GM19328 (cell line): Measurements from ENCODE around the gene MOB3B.
"Not testable (repeated sequence)": the region's sequence is repeated elsewhere in the genome, so short reads cannot be mapped to it uniquely, and the experiment has no call there.

Source experiments
- ATAC-seq: cut with Tn5 transposase; IDR thresholded peaks from one replicate; pipeline ENCODE4 v1.9.1; 2021; ENCODE audit warnings: mild to moderate bottlenecking, moderate library complexity; ENCODE audit not compliant: unreplicated experiment

The MOB3B gene

DNA sequence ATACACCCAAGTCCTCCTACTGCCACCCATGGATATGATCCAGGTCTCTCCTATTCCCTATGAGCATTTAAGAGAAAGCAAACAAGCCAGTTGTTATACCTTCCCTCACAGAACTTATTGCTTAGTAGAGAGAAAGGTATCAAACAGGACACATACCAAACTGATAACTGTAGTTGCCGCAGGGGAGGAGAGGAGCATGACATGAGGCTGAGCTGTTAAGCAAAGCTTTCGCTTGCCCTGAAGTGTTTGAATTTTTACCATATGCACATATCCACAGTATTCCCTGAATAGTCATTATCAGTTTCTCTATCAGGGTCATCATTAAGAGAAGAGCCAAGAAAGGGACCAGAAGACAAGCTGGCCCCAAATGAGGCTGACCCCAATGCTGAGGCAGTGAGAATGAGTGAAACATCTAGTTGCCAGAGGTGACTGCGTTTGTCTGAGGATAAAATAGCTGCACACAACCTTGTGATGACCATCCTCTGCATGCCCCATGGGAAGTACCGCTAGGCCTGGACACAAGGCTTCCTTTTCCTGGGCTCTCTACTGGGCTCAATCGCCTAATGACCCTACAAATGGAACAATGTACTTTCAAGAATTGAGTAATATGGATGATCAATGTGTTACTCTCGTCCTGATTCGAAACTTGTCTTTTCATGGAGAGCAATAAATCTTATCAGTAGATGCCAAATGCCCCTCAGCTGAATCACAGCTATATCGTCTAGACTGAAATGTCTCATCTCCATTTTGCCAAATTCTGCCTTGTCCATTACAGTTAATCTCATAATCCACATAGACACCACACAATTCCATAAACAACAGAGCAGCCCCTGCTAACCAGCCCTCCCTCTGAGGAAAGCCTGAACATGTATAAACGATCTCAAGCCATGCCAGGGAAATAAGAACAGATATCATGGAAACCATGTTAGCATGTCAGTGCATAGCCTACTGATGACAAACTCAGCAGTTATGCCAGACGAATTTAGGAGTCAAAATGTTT lies 9.8 kb downstream of the MOB3B start:
- ATAC-seq: no peak

DNA sequence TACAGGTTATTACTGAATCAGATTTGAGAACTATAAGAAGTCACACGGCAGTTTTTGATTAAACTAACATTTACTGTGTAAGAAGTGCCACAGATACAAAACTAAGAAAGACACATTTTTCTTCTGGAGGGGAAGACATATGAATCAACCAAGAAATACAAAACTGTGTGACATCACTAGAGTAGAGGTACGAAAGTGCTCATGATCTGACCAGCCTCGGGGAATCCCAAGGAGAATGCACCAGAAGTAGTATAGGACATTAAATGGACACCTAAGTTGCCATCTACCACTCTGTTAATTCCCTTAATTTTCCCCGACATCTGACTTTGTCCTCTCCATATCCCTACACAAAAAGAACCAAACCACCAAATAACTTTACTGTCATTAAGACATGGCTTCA lies 10.8 kb downstream of the MOB3B start:
- ATAC-seq: no peak

DNA sequence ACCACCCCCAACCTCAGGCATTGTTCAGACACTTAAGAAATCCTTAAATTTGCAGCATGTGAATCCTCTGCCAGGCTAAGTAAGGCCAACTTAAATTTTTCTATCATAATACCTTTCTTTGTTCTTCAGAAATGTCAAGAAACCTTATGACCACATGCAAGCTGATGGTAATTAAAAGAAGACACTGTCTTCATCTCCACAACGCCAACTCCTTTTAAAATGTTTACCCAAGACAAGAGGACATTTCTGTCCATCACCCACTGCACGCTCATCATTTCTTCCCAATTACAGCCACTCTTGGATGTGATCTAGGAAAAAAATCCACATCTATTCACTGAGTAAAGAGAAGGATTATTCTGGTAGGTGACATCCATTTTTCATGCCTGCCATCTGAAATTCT lies 11.6 kb downstream of the MOB3B start:
- no peak for ATAC-seq

DNA sequence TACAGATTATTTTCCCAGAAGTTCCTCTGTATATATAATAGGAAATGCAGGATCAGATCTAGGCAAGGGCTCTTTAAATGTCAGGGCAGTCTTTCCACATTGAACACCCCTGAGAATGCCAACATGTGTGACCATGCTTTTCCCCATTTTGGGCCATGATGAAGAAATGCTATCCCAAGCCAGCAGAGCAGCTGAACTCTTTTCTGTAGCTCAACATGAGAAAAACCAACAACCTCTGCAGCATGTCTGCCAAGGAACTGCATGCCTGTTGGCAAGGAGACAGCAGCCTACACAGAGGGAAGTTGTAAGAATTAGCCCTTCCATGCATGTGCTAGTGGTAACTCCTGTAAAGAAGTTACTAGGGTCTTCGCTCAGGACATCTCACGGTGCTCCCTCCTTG lies 15.1 kb downstream of the MOB3B start:
- ATAC-seq: no peak

DNA sequence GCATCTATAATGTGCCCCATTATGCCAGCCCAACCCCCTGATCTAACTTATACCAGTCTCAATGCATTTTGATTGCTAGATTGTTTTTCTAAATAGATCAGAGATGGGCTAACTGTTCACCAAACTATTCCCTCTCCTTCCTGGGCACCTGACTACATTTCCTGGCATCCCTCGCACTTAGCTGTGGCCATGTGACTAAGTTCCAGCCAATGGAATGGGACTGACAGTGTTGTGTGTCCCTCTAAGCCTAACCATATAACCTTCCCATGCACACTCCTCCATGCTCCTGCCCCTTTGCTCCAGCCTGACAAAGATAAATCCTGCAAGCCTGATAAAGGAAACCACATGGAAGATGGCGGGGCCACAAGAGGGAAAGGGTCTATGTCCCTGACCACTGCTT lies 17.8 kb downstream of the MOB3B start:
- no peak for ATAC-seq

DNA sequence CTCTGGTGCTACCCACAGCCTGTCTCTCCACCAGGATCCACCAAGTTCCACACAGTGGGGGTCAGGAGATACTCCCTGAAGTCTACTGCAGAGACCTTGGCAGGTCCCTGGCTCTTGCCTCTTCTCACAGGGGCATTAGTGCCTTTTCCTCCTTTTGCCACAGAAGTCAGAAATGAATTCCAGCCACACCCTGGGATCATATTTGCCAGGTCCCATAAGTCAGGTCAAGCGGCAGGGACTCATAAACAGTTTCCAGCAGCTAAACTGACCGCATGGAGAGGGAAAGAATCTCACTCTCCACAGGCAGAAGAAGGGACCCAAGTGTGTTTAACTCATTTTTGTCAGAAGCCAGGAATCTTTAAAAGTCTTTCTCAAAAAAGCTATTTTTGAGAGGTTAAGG lies 18.8 kb downstream of the MOB3B start:
- no peak for ATAC-seq

DNA sequence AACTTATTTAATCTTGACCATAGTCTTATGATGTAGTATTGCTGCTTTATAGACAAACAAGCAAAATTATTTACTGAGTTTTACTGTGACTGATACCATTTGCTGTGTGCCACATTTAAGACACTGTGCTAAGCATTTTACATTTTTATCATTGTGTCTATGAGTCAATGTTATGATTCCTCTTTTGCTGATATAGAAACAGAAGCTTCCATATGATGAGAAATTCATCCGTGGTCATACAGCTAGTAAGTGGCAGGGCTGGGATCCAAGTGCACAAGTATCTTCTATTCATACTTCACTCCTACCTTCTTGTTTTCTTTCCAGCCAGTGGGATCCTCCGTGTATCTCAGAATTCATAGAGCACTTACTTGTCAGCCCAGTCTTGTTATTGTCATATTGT lies 22.6 kb downstream of the MOB3B start:
- no peak for ATAC-seq

DNA sequence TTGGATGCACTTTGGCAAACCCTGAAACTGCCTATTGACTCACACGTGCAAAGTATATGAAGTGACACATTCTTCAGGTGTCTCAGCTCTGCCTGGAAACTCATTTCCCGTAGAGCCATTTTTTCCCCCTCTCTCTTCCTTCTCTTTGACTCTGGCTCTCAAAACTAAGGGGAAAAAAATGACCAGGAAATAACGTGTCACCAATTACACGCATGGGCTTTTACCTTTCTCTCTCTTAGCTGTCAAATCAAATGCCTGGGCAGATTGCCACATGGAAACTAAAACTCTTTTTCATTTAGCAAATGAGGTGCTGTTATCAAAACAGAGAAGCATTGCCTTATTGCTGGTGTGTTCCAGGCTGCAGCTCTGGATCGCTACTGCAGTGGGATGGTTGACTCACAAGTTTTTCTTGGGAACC lies 23.9 kb downstream of the MOB3B start:
- ATAC-seq: no peak

DNA sequence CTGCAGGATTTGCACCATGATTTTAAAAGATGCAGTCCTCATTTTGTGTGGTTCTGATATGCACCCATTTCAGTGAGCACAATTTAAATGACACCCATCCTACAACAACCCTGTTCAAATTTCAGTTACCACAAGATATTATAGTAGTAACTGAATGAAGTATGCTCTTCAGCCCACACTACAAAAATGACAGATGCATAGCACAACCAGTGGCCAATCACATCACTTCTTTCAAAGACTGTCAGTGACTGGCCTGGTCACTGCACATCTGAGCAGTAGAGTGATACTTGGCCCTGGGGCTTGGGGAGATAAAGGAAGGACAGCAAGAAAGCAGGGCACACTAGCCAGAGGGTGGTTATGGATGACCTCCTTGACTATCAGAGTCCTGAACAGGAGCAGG lies 25.4 kb downstream of the MOB3B start:
- no peak for ATAC-seq

DNA sequence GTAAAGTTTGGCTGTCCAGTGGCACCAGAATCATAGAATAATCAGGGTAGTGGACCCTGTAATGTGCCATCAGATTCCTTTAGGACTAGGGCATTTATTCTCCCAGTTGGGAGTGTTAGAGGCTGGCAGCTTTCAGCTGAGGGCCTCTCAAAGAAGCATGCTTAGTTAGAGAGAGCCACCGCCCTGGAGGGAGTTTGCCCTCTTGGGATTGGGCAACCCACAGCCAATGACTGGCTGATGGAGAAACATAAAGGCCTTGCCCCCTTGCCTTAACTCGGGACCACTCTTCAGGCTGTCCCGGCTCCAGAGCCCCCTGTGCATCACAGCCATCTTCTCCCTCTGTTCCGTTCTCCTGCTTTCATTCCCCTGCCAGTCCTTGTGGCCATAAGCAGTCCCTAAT lies 26.0 kb downstream of the MOB3B start:
- ATAC-seq: no peak

DNA sequence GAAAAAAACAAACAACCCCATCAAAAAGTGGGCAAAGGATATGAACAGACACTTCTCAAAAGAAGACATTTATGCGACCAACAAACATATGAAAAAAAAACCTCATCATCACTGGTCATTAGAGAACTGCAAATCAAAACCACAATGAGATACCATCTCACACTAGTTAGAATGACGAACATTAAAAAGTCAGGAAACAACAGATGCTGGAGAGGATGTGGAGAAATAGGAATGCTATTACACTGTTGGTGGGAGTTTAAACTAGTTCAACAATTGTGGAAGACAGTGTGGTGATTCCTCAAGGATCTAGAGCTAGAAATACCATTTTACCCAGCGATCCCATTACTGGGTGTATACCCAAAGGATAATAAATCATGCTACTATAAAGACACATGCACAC lies 28.7 kb downstream of the MOB3B start:
- ATAC-seq: not testable (repeated sequence)

DNA sequence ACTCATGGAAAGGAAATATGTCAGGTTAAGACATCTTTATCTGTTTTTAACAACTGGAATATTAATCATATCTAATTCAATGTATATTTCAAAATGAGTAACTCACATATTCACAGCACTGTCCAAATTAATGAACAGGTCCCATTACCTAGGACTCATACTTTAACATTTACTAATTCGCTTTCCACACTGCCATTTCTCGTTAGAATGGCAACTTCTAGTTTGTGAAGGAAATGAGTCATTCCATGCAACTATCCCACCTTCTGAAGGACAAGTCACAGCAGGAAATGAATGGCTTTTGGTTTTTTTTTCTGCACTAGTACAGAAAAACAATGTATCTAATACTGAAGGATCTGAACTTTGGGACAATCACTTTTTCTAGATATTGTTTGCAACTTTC lies 30.2 kb downstream of the MOB3B start:
- ATAC-seq: no peak

DNA sequence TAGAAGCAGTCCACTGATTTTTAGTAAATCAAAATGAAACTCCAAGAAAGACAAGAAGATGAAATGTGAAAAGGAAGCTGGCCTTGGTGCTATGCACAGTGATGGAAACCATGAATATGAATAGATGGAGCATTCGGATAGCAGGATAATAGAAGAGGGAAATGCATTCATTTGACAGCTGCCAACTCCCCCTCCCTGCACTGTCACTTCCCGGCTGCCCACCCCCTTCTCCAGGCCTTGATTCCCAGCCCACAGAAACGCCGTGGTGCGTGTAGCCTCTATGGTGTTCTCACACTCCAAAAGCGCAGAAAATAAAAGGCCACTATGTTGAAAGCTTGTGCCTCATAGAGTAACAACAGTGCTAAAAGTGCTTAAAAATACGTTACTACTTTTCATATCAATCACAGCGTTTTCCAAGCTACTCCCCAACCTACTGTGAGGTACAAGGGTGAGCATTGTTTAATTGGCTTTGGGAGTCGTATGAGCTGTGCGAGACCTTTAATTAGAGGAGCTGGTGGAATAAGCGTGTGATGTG lies 31.7 kb downstream of the MOB3B start:
- ATAC-seq: no peak

DNA sequence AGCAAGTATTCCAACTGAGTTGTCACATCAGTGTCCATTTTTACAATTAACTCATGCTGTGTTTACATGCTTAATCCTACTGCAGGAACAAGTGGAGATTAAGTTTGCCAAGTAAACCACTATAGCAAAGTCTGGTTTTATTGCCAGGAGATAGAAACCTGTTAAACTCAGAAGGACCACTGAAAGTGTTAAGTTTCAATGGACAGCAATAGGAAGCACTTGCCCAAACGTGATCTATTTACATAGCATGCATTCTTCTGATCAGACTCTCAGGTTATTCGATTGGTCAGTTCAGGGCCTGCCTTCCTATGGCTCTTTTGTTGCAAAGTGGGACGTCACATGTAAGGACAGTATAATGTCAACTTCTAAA lies 33.5 kb downstream of the MOB3B start:
- no peak for ATAC-seq

DNA sequence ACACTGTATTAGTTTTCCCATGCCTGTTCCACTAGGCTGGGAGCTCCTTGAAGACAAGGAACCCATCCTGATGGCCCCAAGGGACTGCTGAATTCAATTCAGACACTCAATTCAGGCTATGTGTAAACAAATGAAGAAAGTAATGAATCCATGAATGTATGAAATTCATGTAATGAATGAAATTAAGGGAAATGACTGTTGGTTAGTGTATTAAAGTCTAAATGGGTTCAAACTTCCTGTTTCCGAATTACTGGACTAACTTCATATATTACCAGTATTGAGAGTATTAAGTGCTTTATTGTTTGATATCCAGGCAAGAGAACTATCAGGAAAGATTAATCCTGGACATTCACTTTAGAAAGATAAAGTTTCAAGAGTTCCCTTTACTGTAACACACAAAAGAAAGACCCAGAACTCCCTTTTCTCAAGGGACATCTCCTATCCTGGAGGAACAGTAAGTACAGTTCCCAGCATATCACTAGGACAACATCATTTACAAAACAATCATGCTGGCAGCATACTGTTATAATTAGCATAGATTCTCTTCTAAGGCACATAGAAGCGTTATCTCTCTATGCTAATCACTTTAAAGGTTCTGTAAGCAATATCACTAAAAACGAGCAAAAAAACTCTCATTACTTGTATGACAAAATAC lies 34.0 kb downstream of the MOB3B start:
- ATAC-seq: no peak

DNA sequence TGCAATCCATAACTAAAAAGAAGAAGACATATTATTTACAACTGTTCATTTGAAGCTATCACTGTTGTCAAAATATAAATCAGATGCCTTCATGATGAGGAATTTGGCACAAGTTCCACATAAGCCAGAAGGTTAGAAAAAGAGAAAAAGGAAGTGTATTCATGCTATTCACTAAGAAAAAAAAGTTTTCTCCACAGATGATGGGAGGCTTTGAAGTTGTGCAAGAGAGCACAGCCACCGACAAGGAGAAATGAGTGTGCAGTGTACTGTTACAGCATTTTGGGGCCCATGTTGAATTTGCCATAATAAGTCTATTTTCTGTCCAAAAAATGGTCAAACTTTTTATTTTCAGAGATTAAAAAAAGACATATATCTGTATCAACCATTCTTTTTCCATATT lies 38.5 kb downstream of the MOB3B start:
- no peak for ATAC-seq

DNA sequence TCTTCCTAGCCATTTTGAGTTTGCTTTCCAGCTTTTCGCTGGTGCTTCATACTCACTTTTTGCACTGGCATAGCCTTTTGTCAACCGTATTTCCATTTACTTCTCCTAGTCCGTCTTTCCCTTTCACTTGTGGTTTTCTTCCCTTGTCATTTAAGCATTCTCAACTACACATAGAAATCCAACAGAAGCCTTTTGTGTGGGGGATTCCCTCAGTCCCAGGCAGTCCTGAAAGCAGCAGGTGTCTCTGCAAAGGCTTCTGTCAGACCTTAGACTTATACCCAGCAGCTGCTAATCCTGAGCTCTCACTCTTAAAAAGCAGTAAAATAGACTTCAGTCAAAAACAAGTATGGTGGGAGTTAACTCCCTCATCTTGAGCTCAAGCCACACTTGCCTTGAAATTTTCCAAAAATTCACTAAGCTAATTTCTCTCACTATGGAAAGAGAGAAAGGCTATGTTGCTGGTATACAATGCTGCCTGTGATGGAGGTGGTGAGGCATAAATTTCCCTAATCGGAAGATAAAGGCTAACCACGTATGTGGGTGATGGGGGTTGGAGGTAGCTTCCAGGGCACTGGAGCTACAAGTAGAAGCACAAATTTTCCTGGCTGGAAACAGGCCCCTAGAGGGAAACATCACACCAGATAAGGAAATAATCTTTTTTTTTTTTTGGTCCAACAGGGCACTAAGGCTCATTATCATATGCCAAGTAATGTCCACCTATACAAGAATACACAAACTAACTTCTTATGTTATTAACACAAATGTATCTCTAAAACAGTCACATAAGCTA lies 40.3 kb downstream of the MOB3B start:
- peak; percentile 64 for ATAC-seq

DNA sequence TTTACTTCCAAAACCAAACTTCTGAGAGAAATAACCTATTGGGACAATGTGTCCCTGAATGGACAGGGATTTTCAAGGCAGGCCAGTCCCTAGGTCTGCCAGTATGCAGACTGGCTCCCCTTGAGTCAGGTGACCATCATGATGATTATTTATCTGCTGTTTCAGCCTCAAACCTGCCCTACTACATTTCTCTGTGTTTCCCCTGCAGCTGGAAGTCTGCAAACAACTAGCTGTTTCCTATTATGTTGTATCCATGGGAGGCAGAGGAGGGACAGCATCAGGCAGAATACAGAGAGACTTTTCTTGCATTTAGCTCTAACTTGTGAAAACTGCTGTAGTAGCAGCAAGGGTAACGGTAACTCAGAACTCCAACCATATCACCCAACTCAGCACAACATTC lies 41.7 kb downstream of the MOB3B start:
- no peak for ATAC-seq

DNA sequence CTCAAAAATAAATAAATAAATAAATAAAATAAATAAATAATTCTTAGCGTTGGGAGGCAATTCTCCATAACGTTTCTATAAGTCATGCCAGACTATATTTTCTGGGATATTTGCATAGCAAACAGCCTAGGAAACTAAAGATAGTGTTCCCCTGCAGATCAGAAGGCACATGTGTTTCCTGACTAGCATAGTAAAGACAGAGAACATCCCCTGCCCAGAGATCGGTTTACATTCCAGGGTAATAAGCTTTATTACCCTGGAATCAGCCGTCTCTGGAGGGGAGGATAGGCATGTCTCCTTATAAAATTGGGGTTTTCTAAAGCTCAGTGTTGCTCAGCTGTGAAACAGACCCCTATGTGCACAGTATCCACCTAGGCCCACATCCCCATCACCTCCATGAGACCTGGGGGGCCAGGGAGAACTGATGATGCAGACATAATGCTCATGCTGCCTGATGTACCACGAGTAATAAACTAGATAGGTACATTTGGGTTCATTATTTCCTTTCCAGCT lies 42.4 kb downstream of the MOB3B start:
- no peak for ATAC-seq

DNA sequence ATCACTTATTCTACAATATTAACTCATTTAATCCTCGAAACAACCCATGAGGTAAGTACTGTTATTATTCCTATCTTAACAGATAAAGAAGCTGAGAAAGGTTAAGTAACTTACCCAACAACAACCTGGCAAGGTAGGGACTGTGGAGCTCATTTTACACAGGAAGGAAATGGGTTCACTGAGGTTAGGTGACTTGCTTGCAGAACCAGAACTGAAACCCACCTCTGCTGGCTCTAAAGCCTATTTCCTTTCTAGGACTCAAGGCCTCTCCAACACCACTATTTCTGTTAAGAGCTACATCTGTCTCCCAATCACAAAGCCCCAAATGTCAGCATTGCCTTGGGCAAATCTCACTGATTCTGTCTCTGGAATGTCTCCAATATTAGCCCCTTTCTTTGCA lies 44.5 kb downstream of the MOB3B start:
- peak; percentile 72 for ATAC-seq

DNA sequence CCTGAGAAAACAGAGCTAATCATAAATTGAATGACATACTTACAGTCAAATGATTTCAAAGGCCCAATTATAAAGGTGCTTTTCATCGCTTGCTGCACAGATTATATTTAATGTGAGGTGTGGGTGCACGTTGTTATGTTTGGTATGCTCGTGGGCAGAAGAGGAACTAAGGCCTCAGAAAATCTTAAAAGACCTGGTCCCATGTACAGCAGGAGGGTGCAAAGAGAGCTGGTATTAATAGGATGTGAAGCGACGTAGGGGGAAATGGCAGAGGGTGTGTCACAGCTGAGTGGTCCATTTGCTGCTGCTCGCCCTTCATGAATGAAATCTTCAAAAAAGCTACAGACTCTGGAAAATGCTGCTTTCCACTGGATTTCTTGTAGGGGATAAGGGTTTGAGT lies 46.0 kb downstream of the MOB3B start:
- ATAC-seq: no peak
